ENCODE results near the gene AGPAT2. TPM values are rescaled to one million over a fixed set of nuclear protein-coding genes. Genes with fewer than 3 reads are reported as not detected.

The AGPAT2 gene
- total RNA-seq, 1 donor from 2014 or later, result 16.6 TPM

DNA sequence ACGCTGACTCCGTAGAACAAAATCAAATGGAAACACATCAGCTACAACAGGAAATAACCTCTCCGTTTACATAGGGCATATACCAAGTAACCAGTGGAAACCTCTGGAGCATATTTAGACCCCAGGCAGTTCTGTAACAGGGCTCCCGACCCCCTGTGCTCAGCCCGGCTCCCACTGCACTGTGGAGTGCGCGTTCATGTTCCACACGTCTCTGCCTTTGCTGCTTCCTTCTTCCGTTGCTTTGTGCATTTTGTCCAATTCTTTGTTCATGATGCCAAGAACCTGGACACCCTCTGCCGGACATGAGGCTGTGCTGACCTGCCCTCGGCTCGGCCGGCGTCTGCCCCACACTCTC is 5.9 kb upstream of the AGPAT2 start:
- ATAC-seq (ENCODE audit: low read depth), result no peak
- H3K4me3 Mint-ChIP-seq, result no peak overlapping the region
- H3K27ac Mint-ChIP-seq, result no peak overlapping the region
- ChIA-PET POLR2A (interaction anchor here (1.0 kb wide), 2 partner anchors 11 to 74 kb away, joined by 3 read pairs; no protein-coding TSS in a partner anchor), CTCF (interaction anchor here (0.5 kb wide), 1 partner anchor 486 kb away, joined by 3 read pairs; no protein-coding TSS in a partner anchor)
- H3K4me1 Mint-ChIP-seq, result peaks cover 15% of the 10 kb centered on the region
- intact Hi-C loops (cut with micrococcal nuclease), result no loop called here
- no peaks in the 10 kb centered on the region for H3K9me3 Mint-ChIP-seq
- no peak for DNase-seq
- TF ChIP-seq, protein P1, sequence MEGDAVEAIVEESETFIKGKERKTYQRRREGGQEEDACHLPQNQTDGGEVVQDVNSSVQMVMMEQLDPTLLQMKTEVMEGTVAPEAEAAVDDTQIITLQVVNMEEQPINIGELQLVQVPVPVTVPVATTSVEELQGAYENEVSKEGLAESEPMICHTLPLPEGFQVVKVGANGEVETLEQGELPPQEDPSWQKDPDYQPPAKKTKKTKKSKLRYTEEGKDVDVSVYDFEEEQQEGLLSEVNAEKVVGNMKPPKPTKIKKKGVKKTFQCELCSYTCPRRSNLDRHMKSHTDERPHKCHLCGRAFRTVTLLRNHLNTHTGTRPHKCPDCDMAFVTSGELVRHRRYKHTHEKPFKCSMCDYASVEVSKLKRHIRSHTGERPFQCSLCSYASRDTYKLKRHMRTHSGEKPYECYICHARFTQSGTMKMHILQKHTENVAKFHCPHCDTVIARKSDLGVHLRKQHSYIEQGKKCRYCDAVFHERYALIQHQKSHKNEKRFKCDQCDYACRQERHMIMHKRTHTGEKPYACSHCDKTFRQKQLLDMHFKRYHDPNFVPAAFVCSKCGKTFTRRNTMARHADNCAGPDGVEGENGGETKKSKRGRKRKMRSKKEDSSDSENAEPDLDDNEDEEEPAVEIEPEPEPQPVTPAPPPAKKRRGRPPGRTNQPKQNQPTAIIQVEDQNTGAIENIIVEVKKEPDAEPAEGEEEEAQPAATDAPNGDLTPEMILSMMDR (IDR thresholded peaks at IDR 0.05), result no peak
- peaks cover 16% of the 10 kb centered on the region for H3K27me3 Mint-ChIP-seq
- no peaks in the 10 kb centered on the region for H3K36me3 Mint-ChIP-seq (ENCODE audit: low read depth)

GRCh38 chr9:136692185-136693134 is 5.2 kb upstream of the AGPAT2 start:
- TF ChIP-seq, protein P1 (IDR thresholded peaks at IDR 0.05), result no peak
- Mint-ChIP-seq H3K27ac (no peak overlapping the region), H3K4me3 (no peak overlapping the region), H3K9me3 (no peaks in the 10 kb centered on the region), H3K36me3 (ENCODE audit: low read depth) (no peaks in the 10 kb centered on the region), H3K27me3 (peaks cover 11% of the 10 kb centered on the region), H3K4me1 (peaks cover 10% of the 10 kb centered on the region)
- intact Hi-C loops (cut with micrococcal nuclease), result no loop called here
- ATAC-seq (ENCODE audit: low read depth) (no peak), DNase-seq (no peak)
- ChIA-PET CTCF (interaction anchor here (0.5 kb wide), 1 partner anchor 485 kb away, joined by 3 read pairs; no protein-coding TSS in a partner anchor), POLR2A (no interaction called here)

- no peaks in the 10 kb centered on the region for H3K36me3 Mint-ChIP-seq (ENCODE audit: low read depth)
- H3K4me3 Mint-ChIP-seq, result no peak overlapping the region
- H3K27ac Mint-ChIP-seq, result no peak overlapping the region
- intact Hi-C loops (cut with micrococcal nuclease), result no loop called here
- TF ChIP-seq, protein P1 (IDR thresholded peaks at IDR 0.05), result no peak
- CTCF ChIA-PET, result no interaction called here
- POLR2A ChIA-PET, result interaction anchor here (0.6 kb wide), 1 partner anchor 106 kb away, joined by 4 read pairs; no protein-coding TSS in a partner anchor
- no peak for ATAC-seq (ENCODE audit: low read depth)
- peaks cover 6% of the 10 kb centered on the region for H3K4me1 Mint-ChIP-seq
- peaks cover 8% of the 10 kb centered on the region for H3K27me3 Mint-ChIP-seq
- DNase-seq, result no peak
- H3K9me3 Mint-ChIP-seq, result no peaks in the 10 kb centered on the region
These were observed 4.3 kb upstream of the AGPAT2 start for GRCh38 chr9:136691316-136692184.

- DNase-seq (no peak), ATAC-seq (ENCODE audit: low read depth) (no peak)
- POLR2A ChIA-PET, result interaction anchor here (0.6 kb wide), 1 partner anchor 107 kb away, joined by 4 read pairs; no protein-coding TSS in a partner anchor
- H3K36me3 Mint-ChIP-seq (ENCODE audit: low read depth), result no peaks in the 10 kb centered on the region
- no peaks in the 10 kb centered on the region for H3K9me3 Mint-ChIP-seq
- TF ChIP-seq, protein P1 (IDR thresholded peaks at IDR 0.05), result no peak
- H3K27ac Mint-ChIP-seq, result no peak overlapping the region
- H3K27me3 Mint-ChIP-seq, result peaks cover 8% of the 10 kb centered on the region
- H3K4me3 Mint-ChIP-seq, result no peak overlapping the region
- intact Hi-C loops (cut with micrococcal nuclease), result no loop called here
- CTCF ChIA-PET, result no interaction called here
- H3K4me1 Mint-ChIP-seq, result peaks cover 11% of the 10 kb centered on the region
These were observed 3.6 kb upstream of the AGPAT2 start for GRCh38 chr9:136690806-136691261.

Measured in activated B cell treated with CpG ODN at 0.5 μM for 24 hours (primary cell).